Esophagus squamous epithelium (tissue), 4 donors: ENCODE results near the gene EHBP1.

Experiments
- CTCF ChIP-seq, 6 experiments: fragments of 450-650 bp in 4 of 6; fragments of 200-600 bp in 2 of 6; sonication (generic) in 2 of 6; IDR thresholded peaks; one replicate each; pipeline ENCODE4 v1.5.1; 2016 to 2019; ENCODE audit warnings: antibody characterized with exemption in 6 of 6, mild to moderate bottlenecking in 4 of 6, moderate library complexity in 4 of 6
- POLR2A ChIP-seq, 4 donors: fragments of 450-650 bp; IDR thresholded peaks; one replicate each; pipeline ENCODE4 v1.6.1; 2017; ENCODE audit warnings: antibody characterized with exemption in 4 of 4, mild to moderate bottlenecking in 4 of 4, moderate library complexity in 3 of 4

GRCh38 chr2:63035660-63036059 lies 330.1 kb downstream of the EHBP1 start:
- TF ChIP-seq CTCF (IDR thresholded peaks at IDR 0.05): no peak
- no peak for TF ChIP-seq POLR2A (IDR thresholded peaks at IDR 0.05)
